HTR-8/SVneo (cell line): Measurements from ENCODE around the gene MMP8.
"Not testable (repeated sequence)": the region's sequence is repeated elsewhere in the genome, so short reads cannot be mapped to it uniquely, and the experiment has no call there.

Source experiments
- DNase-seq: peaks from one replicate; pipeline ENCODE4 v3.0.0; 2011; ENCODE audit warnings: low spot score, mixed read lengths; ENCODE audit not compliant: insufficient read length
- FAIRE-seq: peaks from 2 replicates; lab custom pipeline; 2011; peaks lifted over from hg19 to GRCh38; lab: Jason Lieb, UNC

The MMP8 gene

GRCh38 chr11:102724904-102725500, at the start of gene MMP8:
MMP8 (minus strand) TSS chr11:102724954; CDS start chr11:102724855, 99 bp downstream.
- no peak for FAIRE-seq
- no peak for DNase-seq

GRCh38 chr11:102773386-102773785, 48.6 kb upstream of the MMP8 start:
- no peak for FAIRE-seq

GRCh38 chr11:102771351-102771750, 46.6 kb upstream of the MMP8 start:
- DNase-seq, result no peak
- no peak for FAIRE-seq

More at GRCh38 chr11:102773386-102773785, 48.6 kb upstream of the MMP8 start:
- no peak for DNase-seq

GRCh38 chr11:102770191-102770590, 45.4 kb upstream of the MMP8 start:
- FAIRE-seq (peak; percentile 49), DNase-seq (no peak)

- FAIRE-seq (no peak), DNase-seq (no peak)
Measured at GRCh38 chr11:102767800-102768199, 43.0 kb upstream of the MMP8 start.

GRCh38 chr11:102763440-102763839, 38.7 kb upstream of the MMP8 start:
- FAIRE-seq (peak; percentile 81), DNase-seq (no peak)

GRCh38 chr11:102762361-102762767, 37.6 kb upstream of the MMP8 start:
- no peak for DNase-seq
- peak; percentile 60 for FAIRE-seq

GRCh38 chr11:102761646-102762238, 37.0 kb upstream of the MMP8 start:
- peak; percentile 98 for FAIRE-seq
- peak; percentile 67 for DNase-seq

- DNase-seq, result peak; percentile 88
- FAIRE-seq, result peak; percentile 94
Measured at GRCh38 chr11:102760344-102761035, 35.7 kb upstream of the MMP8 start.

GRCh38 chr11:102757823-102758549, 33.2 kb upstream of the MMP8 start:
- no peak for DNase-seq
- peak; percentile 80 for FAIRE-seq

GRCh38 chr11:102753267-102753666, 28.5 kb upstream of the MMP8 start:
- FAIRE-seq, result no peak

GRCh38 chr11:102751673-102752072, 26.9 kb upstream of the MMP8 start:
- DNase-seq (no peak), FAIRE-seq (no peak)

More at GRCh38 chr11:102753267-102753666, 28.5 kb upstream of the MMP8 start:
- DNase-seq, result no peak

GRCh38 chr11:102749101-102749722, 24.5 kb upstream of the MMP8 start:
- DNase-seq, result no peak
- peak; percentile 9 for FAIRE-seq

GRCh38 chr11:102746746-102747578, 22.2 kb upstream of the MMP8 start:
- not testable (repeated sequence) for DNase-seq, FAIRE-seq

GRCh38 chr11:102734650-102735049, 9.9 kb upstream of the MMP8 start:
- DNase-seq, result no peak
- no peak for FAIRE-seq

GRCh38 chr11:102733232-102733875, 8.6 kb upstream of the MMP8 start:
- peak; percentile 85 for DNase-seq
- FAIRE-seq, result peak; percentile 94

GRCh38 chr11:102730944-102731343, 6.2 kb upstream of the MMP8 start:
- FAIRE-seq, result peak; percentile 100

GRCh38 chr11:102729849-102730815, 5.4 kb upstream of the MMP8 start:
- DNase-seq, result no peak
- FAIRE-seq, result no peak

More at GRCh38 chr11:102730944-102731343, 6.2 kb upstream of the MMP8 start:
- DNase-seq, result not testable (repeated sequence)
